Measurements from ENCODE around the gene ISL2.
A peak's percentile ranks its signal among the peaks of the same experiment; 100 is the strongest.

ISL2 gene

GRCh38 chr15:76353903-76354302 is 17.3 kb downstream of the ISL2 start:
- Histone ChIP-seq H3K4me1 (ENCODE audit: control insufficient read depth, insufficient read depth, low read length) (no peaks in the 10 kb centered on the region), H3K9me3 (ENCODE audit: control insufficient read depth in 2 of 2, low read length in 2 of 2) (no peaks in the 10 kb centered on the region), H3K27ac (ENCODE audit: low read length) (no peak overlapping the region), H3K36me3 (ENCODE audit: control insufficient read depth in 2 of 2, insufficient read depth in 2 of 2, low read length in 2 of 2) (no peaks in the 10 kb centered on the region), H3K4me3 (ENCODE audit: low read length in 2 of 2) (peak overlapping the region; percentile 29 to 41), H3K27me3 (ENCODE audit: control insufficient read depth in 1 of 2, insufficient read depth in 2 of 2, low read length in 2 of 2) (no peaks in the 10 kb centered on the region), H3K9ac (ENCODE audit: low read length in 2 of 2) (peak overlapping the region in 1 of 2 donors; percentile 6)

- H3K27ac ChIP-seq (ENCODE audit: low read length): no peak overlapping the region
- H3K27me3 ChIP-seq (ENCODE audit: control insufficient read depth in 1 of 2, insufficient read depth in 2 of 2, low read length in 2 of 2): no peaks in the 10 kb centered on the region
- no peaks in the 10 kb centered on the region for H3K4me1 ChIP-seq (ENCODE audit: control insufficient read depth, insufficient read depth, low read length)
- no peak overlapping the region for H3K4me3 ChIP-seq (ENCODE audit: low read length in 2 of 2)
- no peaks in the 10 kb centered on the region for H3K36me3 ChIP-seq (ENCODE audit: control insufficient read depth in 2 of 2, insufficient read depth in 2 of 2, low read length in 2 of 2)
- no peak overlapping the region for H3K9ac ChIP-seq (ENCODE audit: low read length in 2 of 2)
- H3K9me3 ChIP-seq (ENCODE audit: control insufficient read depth in 2 of 2, low read length in 2 of 2): no peaks in the 10 kb centered on the region
These were observed 18.4 kb downstream of the ISL2 start for GRCh38 chr15:76354823-76355440.

- Histone ChIP-seq H3K36me3 (ENCODE audit: control insufficient read depth in 2 of 2, insufficient read depth in 2 of 2, low read length in 2 of 2) (no peaks in the 10 kb centered on the region), H3K9me3 (ENCODE audit: control insufficient read depth in 2 of 2, low read length in 2 of 2) (no peaks in the 10 kb centered on the region), H3K27me3 (ENCODE audit: control insufficient read depth in 1 of 2, insufficient read depth in 2 of 2, low read length in 2 of 2) (no peaks in the 10 kb centered on the region)
These were observed 21.9 kb downstream of the ISL2 start for GRCh38 chr15:76358453-76358852.

GRCh38 chr15:76359152-76359551 is 22.6 kb downstream of the ISL2 start:
- Histone ChIP-seq H3K4me1 (ENCODE audit: control insufficient read depth, insufficient read depth, low read length) (no peaks in the 10 kb centered on the region), H3K4me3 (ENCODE audit: low read length in 2 of 2) (no peak overlapping the region), H3K9ac (ENCODE audit: low read length in 2 of 2) (no peak overlapping the region), H3K27me3 (ENCODE audit: control insufficient read depth in 1 of 2, insufficient read depth in 2 of 2, low read length in 2 of 2) (no peaks in the 10 kb centered on the region), H3K36me3 (ENCODE audit: control insufficient read depth in 2 of 2, insufficient read depth in 2 of 2, low read length in 2 of 2) (no peaks in the 10 kb centered on the region), H3K9me3 (ENCODE audit: control insufficient read depth in 2 of 2, low read length in 2 of 2) (no peaks in the 10 kb centered on the region), H3K27ac (ENCODE audit: low read length) (no peak overlapping the region)

More at GRCh38 chr15:76358453-76358852, 21.9 kb downstream of the ISL2 start:
- Histone ChIP-seq H3K4me3 (ENCODE audit: low read length in 2 of 2) (no peak overlapping the region), H3K9ac (ENCODE audit: low read length in 2 of 2) (no peak overlapping the region), H3K4me1 (ENCODE audit: control insufficient read depth, insufficient read depth, low read length) (no peaks in the 10 kb centered on the region), H3K27ac (ENCODE audit: low read length) (no peak overlapping the region)

GRCh38 chr15:76360416-76360815 is 23.8 kb downstream of the ISL2 start:
- H3K9ac ChIP-seq (ENCODE audit: low read length in 2 of 2): no peak overlapping the region
- no peaks in the 10 kb centered on the region for H3K27me3 ChIP-seq (ENCODE audit: control insufficient read depth in 1 of 2, insufficient read depth in 2 of 2, low read length in 2 of 2)
- no peaks in the 10 kb centered on the region for H3K36me3 ChIP-seq (ENCODE audit: control insufficient read depth in 2 of 2, insufficient read depth in 2 of 2, low read length in 2 of 2)
- no peaks in the 10 kb centered on the region for H3K4me1 ChIP-seq (ENCODE audit: control insufficient read depth, insufficient read depth, low read length)
- no peak overlapping the region for H3K4me3 ChIP-seq (ENCODE audit: low read length in 2 of 2)
- H3K9me3 ChIP-seq (ENCODE audit: control insufficient read depth in 2 of 2, low read length in 2 of 2): no peaks in the 10 kb centered on the region
- no peak overlapping the region for H3K27ac ChIP-seq (ENCODE audit: low read length)

- no peaks in the 10 kb centered on the region for H3K36me3 ChIP-seq (ENCODE audit: control insufficient read depth in 2 of 2, insufficient read depth in 2 of 2, low read length in 2 of 2)
- H3K9ac ChIP-seq (ENCODE audit: low read length in 2 of 2): no peak overlapping the region
- no peak overlapping the region for H3K4me3 ChIP-seq (ENCODE audit: low read length in 2 of 2)
- H3K4me1 ChIP-seq (ENCODE audit: control insufficient read depth, insufficient read depth, low read length): peaks cover 14% of the 10 kb centered on the region
- H3K27me3 ChIP-seq (ENCODE audit: control insufficient read depth in 1 of 2, insufficient read depth in 2 of 2, low read length in 2 of 2): no peaks in the 10 kb centered on the region
- no peaks in the 10 kb centered on the region for H3K9me3 ChIP-seq (ENCODE audit: control insufficient read depth in 2 of 2, low read length in 2 of 2)
- no peak overlapping the region for H3K27ac ChIP-seq (ENCODE audit: low read length)
These were observed 26.7 kb downstream of the ISL2 start for GRCh38 chr15:76363251-76363650.

- no peak overlapping the region for H3K4me3 ChIP-seq (ENCODE audit: low read length in 2 of 2)
- no peaks in the 10 kb centered on the region for H3K36me3 ChIP-seq (ENCODE audit: control insufficient read depth in 2 of 2, insufficient read depth in 2 of 2, low read length in 2 of 2)
- H3K9ac ChIP-seq (ENCODE audit: low read length in 2 of 2): no peak overlapping the region
- no peaks in the 10 kb centered on the region for H3K27me3 ChIP-seq (ENCODE audit: control insufficient read depth in 1 of 2, insufficient read depth in 2 of 2, low read length in 2 of 2)
- H3K4me1 ChIP-seq (ENCODE audit: control insufficient read depth, insufficient read depth, low read length): peaks cover 17% of the 10 kb centered on the region
- no peaks in the 10 kb centered on the region for H3K9me3 ChIP-seq (ENCODE audit: control insufficient read depth in 2 of 2, low read length in 2 of 2)
- no peak overlapping the region for H3K27ac ChIP-seq (ENCODE audit: low read length)
These were observed 30.1 kb downstream of the ISL2 start for GRCh38 chr15:76366714-76367113.

GRCh38 chr15:76368122-76368621 is 31.6 kb downstream of the ISL2 start:
- no peaks in the 10 kb centered on the region for H3K36me3 ChIP-seq (ENCODE audit: control insufficient read depth in 2 of 2, insufficient read depth in 2 of 2, low read length in 2 of 2)
- H3K27ac ChIP-seq (ENCODE audit: low read length): no peak overlapping the region
- peaks cover 17% of the 10 kb centered on the region for H3K4me1 ChIP-seq (ENCODE audit: control insufficient read depth, insufficient read depth, low read length)
- H3K9me3 ChIP-seq (ENCODE audit: control insufficient read depth in 2 of 2, low read length in 2 of 2): no peaks in the 10 kb centered on the region
- peak overlapping the region; percentile 15 to 62 for H3K4me3 ChIP-seq (ENCODE audit: low read length in 2 of 2)
- H3K27me3 ChIP-seq (ENCODE audit: control insufficient read depth in 1 of 2, insufficient read depth in 2 of 2, low read length in 2 of 2): no peaks in the 10 kb centered on the region
- peak overlapping the region in 1 of 2 donors; percentile 21 for H3K9ac ChIP-seq (ENCODE audit: low read length in 2 of 2)

- Histone ChIP-seq H3K4me1 (ENCODE audit: control insufficient read depth, insufficient read depth, low read length) (peaks cover 11% of the 10 kb centered on the region), H3K4me3 (ENCODE audit: low read length in 2 of 2) (no peak overlapping the region), H3K27me3 (ENCODE audit: control insufficient read depth in 1 of 2, insufficient read depth in 2 of 2, low read length in 2 of 2) (no peaks in the 10 kb centered on the region), H3K27ac (ENCODE audit: low read length) (peak overlapping the region; percentile 46), H3K36me3 (ENCODE audit: control insufficient read depth in 2 of 2, insufficient read depth in 2 of 2, low read length in 2 of 2) (no peaks in the 10 kb centered on the region), H3K9ac (ENCODE audit: low read length in 2 of 2) (no peak overlapping the region), H3K9me3 (ENCODE audit: control insufficient read depth in 2 of 2, low read length in 2 of 2) (no peaks in the 10 kb centered on the region)
These were observed 39.5 kb downstream of the ISL2 start for GRCh38 chr15:76376029-76376428.

GRCh38 chr15:76376816-76377215 is 40.2 kb downstream of the ISL2 start:
- no peaks in the 10 kb centered on the region for H3K27me3 ChIP-seq (ENCODE audit: control insufficient read depth in 1 of 2, insufficient read depth in 2 of 2, low read length in 2 of 2)
- no peak overlapping the region for H3K4me3 ChIP-seq (ENCODE audit: low read length in 2 of 2)
- H3K9ac ChIP-seq (ENCODE audit: low read length in 2 of 2): no peak overlapping the region
- no peaks in the 10 kb centered on the region for H3K9me3 ChIP-seq (ENCODE audit: control insufficient read depth in 2 of 2, low read length in 2 of 2)
- H3K36me3 ChIP-seq (ENCODE audit: control insufficient read depth in 2 of 2, insufficient read depth in 2 of 2, low read length in 2 of 2): no peaks in the 10 kb centered on the region
- H3K27ac ChIP-seq (ENCODE audit: low read length): no peak overlapping the region
- H3K4me1 ChIP-seq (ENCODE audit: control insufficient read depth, insufficient read depth, low read length): peaks cover 11% of the 10 kb centered on the region

- Histone ChIP-seq H3K4me3 (ENCODE audit: low read length in 2 of 2) (no peak overlapping the region), H3K27ac (ENCODE audit: low read length) (no peak overlapping the region), H3K9me3 (ENCODE audit: control insufficient read depth in 2 of 2, low read length in 2 of 2) (no peaks in the 10 kb centered on the region), H3K9ac (ENCODE audit: low read length in 2 of 2) (no peak overlapping the region), H3K27me3 (ENCODE audit: control insufficient read depth in 1 of 2, insufficient read depth in 2 of 2, low read length in 2 of 2) (no peaks in the 10 kb centered on the region), H3K36me3 (ENCODE audit: control insufficient read depth in 2 of 2, insufficient read depth in 2 of 2, low read length in 2 of 2) (no peaks in the 10 kb centered on the region), H3K4me1 (ENCODE audit: control insufficient read depth, insufficient read depth, low read length) (peaks cover 11% of the 10 kb centered on the region)
These were observed 40.6 kb downstream of the ISL2 start for GRCh38 chr15:76377217-76377616.
